Naive thymus-derived CD8-positive, alpha-beta T cell (primary cell): ENCODE measurements around the gene TSPYL1. TPM values are rescaled to one million over a fixed set of nuclear protein-coding genes. Genes with fewer than 3 reads are reported as not detected.

ENCODE experiments used
- polyA plus RNA-seq, 3 donors: library from polyadenylated mRNA; unstranded; fragments of 300-500 nt; fragmentation: Illumina TruSeq; gene quantifications; one replicate each; pipeline ENCODE4 v1.2.3, GENCODE V29; 2021
- total RNA-seq, 8 experiments: library from RNA in 2 of 8; stranded (reverse) in 2 of 8; gene quantifications; one replicate each; pipeline ENCODE4 v1.2.3 and lab custom pipeline; 2021 to 2026

Gene TSPYL1
- total and polyA plus RNA-seq, 5 experiments from 2014 or later = 28.2 to 106 (median 49.1) TPM

Other genes starting within 250 kb of the TSPYL1 start
- gene FRK, start 219.0 kb downstream of the TSPYL1 start, total RNA-seq = under 1 TPM in 1 of 2 experiments, not detected in 1; 0.08 TPM
- gene FRK, start 219.0 kb downstream of the TSPYL1 start, polyA plus RNA-seq = under 1 TPM in 1 of 3 donors, not detected in 2; 0.01 TPM
- gene NT5DC1, start 179.1 kb downstream of the TSPYL1 start, total RNA-seq = 10 to 100 TPM; 47.8 to 48.8 TPM
- 10 to 100 TPM; 61.2 to 84.2 (median 67.2) TPM for gene NT5DC1, start 179.1 kb downstream of the TSPYL1 start, polyA plus RNA-seq
- not detected for gene COL10A1, start 153.8 kb downstream of the TSPYL1 start, total RNA-seq
- under 1 TPM in 2 of 3 donors, not detected in 1; 0.18 to 0.22 TPM for gene COL10A1, start 153.8 kb downstream of the TSPYL1 start, polyA plus RNA-seq
- 10 to 100 TPM; 23.1 to 24.7 TPM for gene TSPYL4, start 25.9 kb downstream of the TSPYL1 start, total RNA-seq
- gene TSPYL4, start 25.9 kb downstream of the TSPYL1 start, polyA plus RNA-seq = 10 to 100 TPM; 12.5 to 19.4 (median 12.7) TPM
- 1 to 10 TPM; 6.4 to 9.3 TPM for gene DSE, start 91.0 kb upstream of the TSPYL1 start, total RNA-seq
- 1 to 10 TPM; 3.9 to 4.9 (median 4.0) TPM for gene DSE, start 91.0 kb upstream of the TSPYL1 start, polyA plus RNA-seq
- gene CALHM6, start 181.4 kb upstream of the TSPYL1 start, total RNA-seq = 1 to 10 TPM; 1.2 to 4.8 TPM
- 10 to 100 TPM in 2 of 3 donors, 1 to 10 TPM in 1; 5.3 to 49.3 (median 13.5) TPM for gene CALHM6, start 181.4 kb upstream of the TSPYL1 start, polyA plus RNA-seq
- not detected for gene CALHM5, start 231.7 kb upstream of the TSPYL1 start, total RNA-seq
- gene CALHM5, start 231.7 kb upstream of the TSPYL1 start, polyA plus RNA-seq = not detected